Nephron (organoid): Measurements from ENCODE around the gene SP140.

Experiments
- H3K27ac Mint-ChIP-seq, 3 experiments: 2 replicates each; pipeline ENCODE4 v1.8.0; 2020; ENCODE audit warnings: mixed read lengths in 3 of 3, mild to moderate bottlenecking in 2 of 3, moderate library complexity in 1 of 3
- H3K27me3 Mint-ChIP-seq: 2 replicates; pipeline ENCODE4 v1.8.0; 2021; ENCODE audit warnings: low read depth, mild to moderate bottlenecking, moderate library complexity, mixed read lengths
- H3K36me3 Mint-ChIP-seq: 2 replicates; pipeline ENCODE4 v1.8.0; 2020; ENCODE audit warnings: low read depth, mixed read lengths
- H3K4me1 Mint-ChIP-seq: 2 replicates; pipeline ENCODE4 v1.8.0; 2020; ENCODE audit warnings: mixed read lengths
- H3K4me3 Mint-ChIP-seq, 3 experiments: 2 replicates each; pipeline ENCODE4 v1.8.0; 2020; ENCODE audit warnings: mild to moderate bottlenecking in 3 of 3, mixed read lengths in 3 of 3, moderate library complexity in 2 of 3
- H3K9me3 Mint-ChIP-seq: 2 replicates; pipeline ENCODE4 v1.8.0; 2020; ENCODE audit warnings: mixed read lengths
- TF ChIP-seq, protein P1 (sequence below), 3 experiments: fragments of 200-600 bp; sonication (generic); IDR thresholded peaks; one replicate each; pipeline ENCODE4 v1.5.0; 2021; ENCODE audit warnings: antibody characterized with exemption in 3 of 3; ENCODE audit not compliant: unreplicated experiment in 3 of 3

SP140 gene

DNA sequence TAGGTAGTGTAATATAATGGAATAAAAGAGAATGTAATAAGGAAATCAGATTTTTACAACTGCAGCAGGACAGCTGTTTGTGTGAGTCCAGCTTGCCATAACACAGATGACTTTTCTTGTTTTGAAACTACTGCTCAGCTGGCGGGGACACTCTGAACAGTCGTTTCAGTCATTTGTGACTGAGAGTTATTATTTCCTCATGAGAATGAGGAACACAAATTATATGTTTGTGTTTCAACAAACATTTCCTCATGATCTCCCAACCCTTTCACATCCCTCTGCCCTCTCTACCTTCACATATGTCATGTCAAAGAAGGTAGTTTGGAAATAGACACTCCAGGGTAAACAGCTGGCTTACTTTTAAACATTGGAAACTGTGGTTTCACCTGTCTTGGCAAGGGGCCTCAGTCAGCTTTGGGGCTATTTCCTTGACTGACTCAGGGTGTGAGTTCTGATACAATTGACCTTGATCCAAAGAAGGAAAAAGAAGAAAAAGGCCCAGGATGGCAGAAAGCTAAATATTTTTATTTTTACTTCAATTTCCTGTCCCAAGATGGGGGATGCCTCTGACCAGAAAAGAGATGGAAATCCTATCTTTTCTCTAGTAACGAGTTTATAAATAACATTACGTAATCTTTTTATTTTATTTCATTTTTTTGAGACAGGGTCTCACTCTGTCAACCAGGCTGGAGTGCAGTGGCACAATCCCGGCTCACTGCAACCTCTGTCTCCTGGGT lies 102.0 kb downstream of the SP140 start:
- TF ChIP-seq, protein P1, sequence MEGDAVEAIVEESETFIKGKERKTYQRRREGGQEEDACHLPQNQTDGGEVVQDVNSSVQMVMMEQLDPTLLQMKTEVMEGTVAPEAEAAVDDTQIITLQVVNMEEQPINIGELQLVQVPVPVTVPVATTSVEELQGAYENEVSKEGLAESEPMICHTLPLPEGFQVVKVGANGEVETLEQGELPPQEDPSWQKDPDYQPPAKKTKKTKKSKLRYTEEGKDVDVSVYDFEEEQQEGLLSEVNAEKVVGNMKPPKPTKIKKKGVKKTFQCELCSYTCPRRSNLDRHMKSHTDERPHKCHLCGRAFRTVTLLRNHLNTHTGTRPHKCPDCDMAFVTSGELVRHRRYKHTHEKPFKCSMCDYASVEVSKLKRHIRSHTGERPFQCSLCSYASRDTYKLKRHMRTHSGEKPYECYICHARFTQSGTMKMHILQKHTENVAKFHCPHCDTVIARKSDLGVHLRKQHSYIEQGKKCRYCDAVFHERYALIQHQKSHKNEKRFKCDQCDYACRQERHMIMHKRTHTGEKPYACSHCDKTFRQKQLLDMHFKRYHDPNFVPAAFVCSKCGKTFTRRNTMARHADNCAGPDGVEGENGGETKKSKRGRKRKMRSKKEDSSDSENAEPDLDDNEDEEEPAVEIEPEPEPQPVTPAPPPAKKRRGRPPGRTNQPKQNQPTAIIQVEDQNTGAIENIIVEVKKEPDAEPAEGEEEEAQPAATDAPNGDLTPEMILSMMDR (IDR thresholded peaks at IDR 0.05; ENCODE audit: unreplicated experiment in 3 of 3) = no peak
- Mint-ChIP-seq H3K4me3 (peak overlapping the region; percentile 12 to 80 (median 59)), H3K27ac (peak overlapping the region in 2 of 3 experiments; percentile 84 to 94)

DNA sequence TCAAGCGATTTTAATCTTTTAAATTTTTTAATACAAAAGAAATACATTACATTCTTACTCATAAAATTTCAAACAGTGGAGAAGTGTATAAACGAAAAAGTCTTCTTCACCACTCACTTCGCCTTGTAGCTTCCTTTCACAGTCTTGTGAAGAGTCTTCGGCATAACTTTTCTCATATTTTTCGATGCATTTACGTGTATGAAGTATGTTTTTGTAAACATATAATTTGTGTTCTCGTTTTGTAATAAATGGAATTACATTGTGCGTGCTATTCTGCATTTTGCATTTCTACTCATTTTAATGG lies 102.6 kb downstream of the SP140 start:
- Mint-ChIP-seq H3K4me1 (peaks cover 17% of the 10 kb centered on the region), H3K9me3 (peaks cover 7% of the 10 kb centered on the region), H3K36me3 (no peaks in the 10 kb centered on the region), H3K4me3 (peak overlapping the region in 1 of 3 experiments; percentile 43), H3K27me3 (peaks cover 3% of the 10 kb centered on the region), H3K27ac (no peak overlapping the region)
- TF ChIP-seq, protein P1 (IDR thresholded peaks at IDR 0.05; ENCODE audit: unreplicated experiment in 3 of 3) = no peak

More for the DNA sequence above, 102.0 kb downstream of the SP140 start:
- no peaks in the 10 kb centered on the region for H3K36me3 Mint-ChIP-seq
- peaks cover 17% of the 10 kb centered on the region for H3K4me1 Mint-ChIP-seq
- peaks cover 4% of the 10 kb centered on the region for H3K27me3 Mint-ChIP-seq
- H3K9me3 Mint-ChIP-seq = peaks cover 10% of the 10 kb centered on the region

DNA sequence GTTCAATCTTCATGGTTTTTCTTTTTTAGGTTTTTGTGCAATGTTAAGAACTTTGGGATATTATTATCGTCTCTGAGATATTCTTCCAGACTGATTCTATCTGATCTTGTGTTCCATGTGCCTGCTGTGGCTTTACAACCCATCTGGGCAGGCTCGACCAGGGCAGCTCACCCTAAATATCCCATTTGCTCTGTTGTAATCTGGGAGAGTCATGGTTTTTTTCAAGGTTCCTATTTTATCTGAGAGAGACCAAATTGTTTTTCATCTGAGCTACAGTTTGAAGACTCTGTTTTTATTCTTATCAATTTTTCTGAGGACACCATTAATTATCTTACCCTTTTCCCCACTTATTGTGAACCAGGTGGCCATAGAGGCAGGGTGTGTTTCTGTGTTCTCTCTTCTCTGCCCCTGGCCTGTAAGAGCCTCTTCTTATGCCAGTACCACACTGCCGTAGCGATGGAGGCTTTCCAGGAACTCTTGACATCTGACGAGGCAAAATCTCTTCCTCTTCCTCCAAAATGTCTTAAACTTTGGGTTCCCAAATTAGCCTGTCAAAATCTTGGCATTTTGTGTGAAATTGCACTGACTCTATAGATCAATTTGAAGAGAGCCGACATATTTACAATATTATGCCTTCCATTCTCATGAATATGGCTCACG lies 104.5 kb downstream of the SP140 start:
- TF ChIP-seq, protein P1 (IDR thresholded peaks at IDR 0.05; ENCODE audit: unreplicated experiment in 3 of 3) = no peak
- Mint-ChIP-seq H3K4me3 (no peak overlapping the region), H3K27ac (no peak overlapping the region), H3K27me3 (peaks cover 3% of the 10 kb centered on the region), H3K9me3 (peaks cover 2% of the 10 kb centered on the region), H3K4me1 (peaks cover 17% of the 10 kb centered on the region), H3K36me3 (no peaks in the 10 kb centered on the region)

DNA sequence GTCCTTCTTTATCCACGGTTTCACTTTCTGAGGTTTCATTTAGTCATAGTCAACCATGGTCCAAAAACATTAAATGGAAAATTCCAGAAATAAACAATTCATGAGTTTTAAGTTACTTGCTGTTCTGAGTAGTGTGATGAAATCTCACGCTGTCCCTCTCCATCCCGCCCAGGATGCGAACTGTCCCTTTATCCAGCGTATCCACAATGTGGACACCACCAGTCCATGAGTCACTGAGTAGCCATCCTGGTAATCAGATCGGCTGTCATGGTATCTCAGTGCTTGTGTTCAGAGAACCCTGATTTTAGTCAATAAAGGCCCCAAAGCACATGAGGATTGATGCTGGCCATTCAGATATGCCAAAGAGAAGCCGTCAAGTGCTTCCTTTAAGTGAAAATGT lies 105.2 kb downstream of the SP140 start:
- H3K36me3 Mint-ChIP-seq = no peaks in the 10 kb centered on the region
- H3K27me3 Mint-ChIP-seq = peaks cover 3% of the 10 kb centered on the region
- TF ChIP-seq, protein P1 (IDR thresholded peaks at IDR 0.05; ENCODE audit: unreplicated experiment in 3 of 3) = no peak

DNA sequence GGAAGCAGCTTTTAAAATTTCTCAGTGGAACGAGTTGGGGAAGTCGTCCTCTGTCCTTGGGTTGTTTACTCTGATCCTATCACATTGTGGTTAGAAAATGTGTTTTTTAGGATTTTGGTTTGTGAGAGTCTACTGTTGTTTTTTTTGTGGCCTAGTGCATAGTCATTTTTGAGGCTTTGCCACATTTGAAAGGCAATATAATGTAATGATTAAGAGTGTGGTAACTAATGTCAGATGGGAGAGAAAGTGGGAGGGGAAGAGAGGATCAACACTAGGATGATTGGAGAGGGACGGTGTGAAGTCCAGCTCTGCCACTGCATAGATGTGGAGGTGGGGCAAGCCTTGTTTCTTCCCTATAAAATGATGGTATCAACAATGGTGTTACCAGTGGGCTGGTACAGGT lies 109.9 kb downstream of the SP140 start:
- Mint-ChIP-seq H3K4me3 (no peak overlapping the region), H3K36me3 (no peaks in the 10 kb centered on the region), H3K4me1 (peaks cover 4% of the 10 kb centered on the region), H3K27ac (no peak overlapping the region), H3K9me3 (no peaks in the 10 kb centered on the region), H3K27me3 (no peaks in the 10 kb centered on the region)
- TF ChIP-seq, protein P1 (IDR thresholded peaks at IDR 0.05; ENCODE audit: unreplicated experiment in 3 of 3) = no peak

More for the DNA sequence above, 105.2 kb downstream of the SP140 start:
- peaks cover 2% of the 10 kb centered on the region for H3K9me3 Mint-ChIP-seq
- peaks cover 17% of the 10 kb centered on the region for H3K4me1 Mint-ChIP-seq
- no peak overlapping the region for H3K4me3 Mint-ChIP-seq
- no peak overlapping the region for H3K27ac Mint-ChIP-seq
